SK-N-SH (cell line): ENCODE measurements around the gene ANGPTL1. TPM values are rescaled to one million over a fixed set of nuclear protein-coding genes. Genes with fewer than 3 reads are reported as not detected.

ENCODE experiments used
- CTCF ChIA-PET: fragments of 300-600, 350-600 bp; formaldehyde crosslinking; extraction: SDS; loops from one replicate; lab custom pipeline; 2021; lab: Yijun Ruan, JAX
- POLR2A ChIA-PET: fragments of 350-600 bp; sonication (Branson Sonifier 250); formaldehyde crosslinking; extraction: SDS; loops from one replicate; lab custom pipeline; 2020; ENCODE audit warnings: antibody characterized with exemption, inconsistent platforms; lab: Yijun Ruan, JAX
- DNase-seq: peaks from one replicate; pipeline ENCODE4 v3.0.0; 2012
- H2AFZ ChIP-seq: fragments of 200-600 bp; sonication (generic); 2 replicates; pipeline ENCODE4 v1.8.1; 2016; ENCODE audit warnings: antibody characterized with exemption, mild to moderate bottlenecking, low read depth
- H3F3A ChIP-seq: fragments of 200-600 bp; sonication (generic); replicated peaks from 2 replicates; pipeline ENCODE3; 2016; ENCODE audit warnings: antibody characterized with exemption, mild to moderate bottlenecking; ENCODE audit not compliant: insufficient read depth
- H3K27ac ChIP-seq, 2 experiments: fragments of 200-500 bp in 1 of 2; fragments of 200-600 bp in 1 of 2; sonication (Bioruptor generic) in 1 of 2; sonication (generic), shearing (Covaris generic) in 1 of 2; 2 replicates each; pipeline versions ENCODE4 v1.5.1 to v1.6.1; 2014 to 2016; ENCODE audit warnings: low read depth in 2 of 2, inconsistent platforms in 1 of 2, low read length in 1 of 2, mild to moderate bottlenecking in 1 of 2, mixed read lengths in 1 of 2
- H3K27me3 ChIP-seq: fragments of 200-600 bp; sonication (generic), shearing (Covaris generic); 2 replicates; pipeline ENCODE4 v1.6.1; 2016; ENCODE audit warnings: mixed run types; ENCODE audit not compliant: insufficient read depth
- H3K36me3 ChIP-seq, 2 experiments: fragments of 200-500 bp in 1 of 2; fragments of 200-600 bp in 1 of 2; sonication (Bioruptor generic) in 1 of 2; sonication (generic) in 1 of 2; replicated peaks in 1 of 2; 2 replicates each; pipeline versions ENCODE3 to v1.5.1; 2014 to 2016; ENCODE audit warnings: low read length in 1 of 2, mild to moderate bottlenecking in 1 of 2; ENCODE audit not compliant: insufficient read depth in 2 of 2, control insufficient read depth in 1 of 2
- H3K4me1 ChIP-seq, 2 experiments: fragments of 200-500 bp in 1 of 2; fragments of 200-600 bp in 1 of 2; sonication (Bioruptor generic) in 1 of 2; sonication (generic), shearing (Covaris generic) in 1 of 2; 2 replicates each; pipeline versions ENCODE4 v1.5.1 to v1.6.1; 2014 to 2016; ENCODE audit warnings: low read depth in 1 of 2, low read length in 1 of 2, mixed run types in 1 of 2; ENCODE audit not compliant: insufficient read depth in 2 of 2, control insufficient read depth in 1 of 2
- H3K4me2 ChIP-seq: fragments of 200-600 bp; sonication (generic), shearing (Covaris generic); 2 replicates; pipeline ENCODE4 v1.6.1; 2017; ENCODE audit warnings: mixed run types
- H3K4me3 ChIP-seq, 2 experiments: fragments of 200-500 bp in 1 of 2; fragments of 200-600 bp in 1 of 2; sonication (Bioruptor generic) in 1 of 2; sonication (generic), shearing (Covaris generic) in 1 of 2; 2 replicates each; pipeline versions ENCODE4 v1.5.1 to v1.8.1; 2014 to 2016; ENCODE audit warnings: low read depth in 2 of 2, inconsistent platforms in 1 of 2, low read length in 1 of 2, mild to moderate bottlenecking in 1 of 2, mixed read lengths in 1 of 2, moderate library complexity in 1 of 2
- H3K79me2 ChIP-seq: fragments of 200-600 bp; sonication (generic); 2 replicates; pipeline ENCODE4 v1.8.1; 2017; ENCODE audit warnings: mild to moderate bottlenecking; ENCODE audit not compliant: insufficient read depth
- H3K9ac ChIP-seq: fragments of 200-600 bp; sonication (generic); 2 replicates; pipeline ENCODE4 v1.6.1; 2017; ENCODE audit warnings: mixed run types
- H3K9me2 ChIP-seq: fragments of 200-600 bp; sonication (generic); 2 replicates; pipeline ENCODE4 v1.6.1; 2017; ENCODE audit warnings: mixed run types
- H3K9me3 ChIP-seq: fragments of 200-600 bp; sonication (generic); 2 replicates; pipeline ENCODE4 v1.6.1; 2017; ENCODE audit warnings: mixed run types, mild to moderate bottlenecking, moderate library complexity
- H4K20me1 ChIP-seq: fragments of 200-600 bp; sonication (generic); 2 replicates; pipeline ENCODE4 v1.6.1; 2017; ENCODE audit warnings: mild to moderate bottlenecking, mixed run types; ENCODE audit not compliant: insufficient read depth
- CTCF ChIP-seq: fragments of 200-600 bp; sonication (generic); IDR thresholded peaks from 2 replicates; pipeline ENCODE4 v1.6.1; 2017; ENCODE audit warnings: antibody characterized with exemption, mild to moderate bottlenecking, moderate library complexity
- FOSL2 ChIP-seq: IDR thresholded peaks from 2 replicates; pipeline ENCODE4 v1.4.0; 2012; ENCODE audit warnings: low read depth, mild to moderate bottlenecking, moderate library complexity, borderline replicate concordance
- FOXJ3 ChIP-seq: sonication (generic); formaldehyde crosslinking; IDR thresholded peaks from 2 replicates; pipeline ENCODE4 v1.5.1; 2020; ENCODE audit warnings: mild to moderate bottlenecking, missing genetic modification reagents
- GABPA ChIP-seq: IDR thresholded peaks from 2 replicates; pipeline ENCODE4 v1.4.0; 2012; ENCODE audit warnings: low read depth, mild to moderate bottlenecking
- JUND ChIP-seq: IDR thresholded peaks from 2 replicates; pipeline ENCODE4 v1.4.0; 2012
- POLR2AphosphoS5 ChIP-seq: IDR thresholded peaks from 2 replicates; pipeline ENCODE4 v1.6.1; 2012; ENCODE audit warnings: low read depth, low read length
- RAD21 ChIP-seq: IDR thresholded peaks from 2 replicates; pipeline ENCODE4 v1.6.1; 2012; ENCODE audit warnings: mild to moderate bottlenecking, low read length
- RCOR1 ChIP-seq: fragments of 150-350 bp; IDR thresholded peaks from 2 replicates; pipeline ENCODE4 v1.6.1; 2017; ENCODE audit warnings: antibody characterized with exemption, low read length
- TAF1 ChIP-seq: IDR thresholded peaks from 2 replicates; pipeline ENCODE4 v1.6.1; 2012; ENCODE audit warnings: low read depth, mild to moderate bottlenecking, low read length, moderate library complexity, borderline replicate concordance
- TCF12 ChIP-seq: IDR thresholded peaks from 2 replicates; pipeline ENCODE4 v1.4.0; 2012
- USF2 ChIP-seq: fragments of 150-350 bp; IDR thresholded peaks from 2 replicates; pipeline ENCODE4 v1.6.1; 2017; ENCODE audit warnings: antibody characterized with exemption, low read length, low read depth, borderline replicate concordance
- ZBTB33 ChIP-seq: IDR thresholded peaks from 2 replicates; pipeline ENCODE4 v1.4.0; 2012; ENCODE audit warnings: low read depth, borderline replicate concordance
- WGBS: methylation state at CpG from one replicate; pipeline ENCODE4 v1.1.6; 2017; ENCODE audit warnings: low lambda C conversion rate; 5-methylcytosine and 5-hydroxymethylcytosine counted together
- polyA plus RNA-seq, 3 experiments: library from polyadenylated mRNA; depleted of rRNA; stranded (reverse); fragments of >200 nt; gene quantifications; 2 replicates each; pipeline ENCODE4 v1.2.3, GENCODE V29; 2012

Gene ANGPTL1
- polyA plus RNA-seq, 1 of the 3 experiments (the other 2 are of a cell fraction) = not detected

- Histone ChIP-seq H3K4me2 (no peak overlapping the region), H3K27me3 (no peaks in the 10 kb centered on the region), H2AFZ (no peak overlapping the region), H3K4me1 (no peaks in the 10 kb centered on the region; a peak in 1 of 4 replicates), H3K36me3 (peaks cover 0 to 13% of the 10 kb centered on the region in 2 experiments), H3K27ac (no peak overlapping the region), H3K9ac (no peak overlapping the region), H3K9me3 (no peaks in the 10 kb centered on the region), H3F3A (peaks cover 5% of the 10 kb centered on the region), H3K4me3 (no peak overlapping the region), H3K9me2 (no peaks in the 10 kb centered on the region), H4K20me1 (no peaks in the 10 kb centered on the region), H3K79me2 (no peaks in the 10 kb centered on the region)
- no peak for DNase-seq
- ChIA-PET POLR2A (no interaction called here), CTCF (interaction anchor here (1.2 kb wide), 1 partner anchor 18 kb away, joined by 5 read pairs; no protein-coding TSS in a partner anchor)
- TF ChIP-seq USF2 (no peak), FOXJ3 (no peak), POLR2AphosphoS5 (no peak), FOSL2 (no peak), TAF1 (no peak), TCF12 (no peak), RAD21 (no peak), JUND (no peak), CTCF (no peak), RCOR1 (no peak), GABPA (no peak), ZBTB33 (no peak)
- 90% methylated on average over 3 of the region's 3 CpGs for WGBS
Measured at GRCh38 chr1:178802873-178803272, 68.0 kb downstream of the ANGPTL1 start.

Other genes with a start within 250 kb of the ANGPTL1 start
- gene RALGPS2, start 145.8 kb downstream of the ANGPTL1 start, polyA plus RNA-seq (2012; rRNA removed) = 5.1 and 8.2 TPM in 2 replicates
- 14.9 and 17.5 TPM in 2 replicates for gene FAM20B, start 154.8 kb upstream of the ANGPTL1 start, polyA plus RNA-seq (2012; rRNA removed)
- gene TOR3A, start 211.0 kb upstream of the ANGPTL1 start, polyA plus RNA-seq (2012; rRNA removed) = 29.9 and 33.2 TPM in 2 replicates